ENCODE results near the gene RBM4B.

RBM4B gene

DNA sequence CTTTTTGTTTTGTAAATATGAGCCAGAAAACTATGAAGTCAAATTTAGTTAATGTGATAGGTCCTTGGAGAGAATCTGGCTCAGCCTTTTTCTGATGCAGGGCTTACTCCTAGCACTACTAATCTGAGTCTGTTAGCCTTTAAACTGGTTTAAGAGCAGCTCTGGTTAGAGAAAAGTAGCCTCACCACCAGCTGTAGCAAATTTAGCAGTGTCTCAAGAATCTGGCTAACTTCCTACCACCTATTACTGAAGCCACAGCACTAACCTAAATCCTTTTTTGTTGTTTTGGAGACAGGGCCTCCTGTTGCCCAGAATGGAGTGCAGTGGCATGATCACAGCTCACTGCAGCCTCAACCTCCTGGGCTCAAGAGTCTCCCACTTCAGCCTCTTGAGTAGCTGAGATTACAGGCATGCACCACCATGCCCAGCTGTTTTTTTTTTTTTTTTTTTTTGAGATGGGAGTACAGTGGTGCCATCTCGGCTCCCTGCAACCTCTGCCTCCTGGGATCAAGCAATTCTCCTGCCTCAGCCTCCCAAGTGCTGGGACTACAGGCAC is 13.9 kb downstream of the RBM4B start:
- H3K9me2 ChIP-seq (replicated peaks; ENCODE audit: insufficient read depth, low read length), result no peaks in the 10 kb centered on the region
- H3K36me3 ChIP-seq (replicated peaks; ENCODE audit: insufficient read depth, low read length), result peaks cover 8% of the 10 kb centered on the region; the same call in 1 of the 2 replicates
- H3K27ac ChIP-seq (ENCODE audit: low read length), result no peak overlapping the region
- no peak for DNase-seq
- TF ChIP-seq EZH2 (optimal IDR thresholded peaks at IDR 0.05; ENCODE audit: low read depth, low read length), result no peak
- no peak for TF ChIP-seq EZH2phosphoT487 (IDR thresholded peaks at IDR 0.05; ENCODE audit: low read length)
- TF ChIP-seq, protein P1, sequence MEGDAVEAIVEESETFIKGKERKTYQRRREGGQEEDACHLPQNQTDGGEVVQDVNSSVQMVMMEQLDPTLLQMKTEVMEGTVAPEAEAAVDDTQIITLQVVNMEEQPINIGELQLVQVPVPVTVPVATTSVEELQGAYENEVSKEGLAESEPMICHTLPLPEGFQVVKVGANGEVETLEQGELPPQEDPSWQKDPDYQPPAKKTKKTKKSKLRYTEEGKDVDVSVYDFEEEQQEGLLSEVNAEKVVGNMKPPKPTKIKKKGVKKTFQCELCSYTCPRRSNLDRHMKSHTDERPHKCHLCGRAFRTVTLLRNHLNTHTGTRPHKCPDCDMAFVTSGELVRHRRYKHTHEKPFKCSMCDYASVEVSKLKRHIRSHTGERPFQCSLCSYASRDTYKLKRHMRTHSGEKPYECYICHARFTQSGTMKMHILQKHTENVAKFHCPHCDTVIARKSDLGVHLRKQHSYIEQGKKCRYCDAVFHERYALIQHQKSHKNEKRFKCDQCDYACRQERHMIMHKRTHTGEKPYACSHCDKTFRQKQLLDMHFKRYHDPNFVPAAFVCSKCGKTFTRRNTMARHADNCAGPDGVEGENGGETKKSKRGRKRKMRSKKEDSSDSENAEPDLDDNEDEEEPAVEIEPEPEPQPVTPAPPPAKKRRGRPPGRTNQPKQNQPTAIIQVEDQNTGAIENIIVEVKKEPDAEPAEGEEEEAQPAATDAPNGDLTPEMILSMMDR (IDR thresholded peaks at IDR 0.05; ENCODE audit: low read length), result no peak
- H3K27me3 ChIP-seq (replicated peaks; ENCODE audit: insufficient read depth, low read length), result no peaks in the 10 kb centered on the region
- H3K4me1 ChIP-seq (ENCODE audit: low read length), result no peaks in the 10 kb centered on the region
- peaks cover 61% of the 10 kb centered on the region for H3K79me2 ChIP-seq (ENCODE audit: low read length)
- no peaks in the 10 kb centered on the region for H3F3A ChIP-seq (ENCODE audit: insufficient read depth, low read length)
- H2AFZ ChIP-seq (ENCODE audit: low read length), result no peak overlapping the region
- H3K9ac ChIP-seq (ENCODE audit: low read length), result no peak overlapping the region
- H3K4me3 ChIP-seq (ENCODE audit: low read length), result no peak overlapping the region
- no peak overlapping the region for H3K4me2 ChIP-seq (ENCODE audit: low read depth, low read length)
- H4K20me1 ChIP-seq (ENCODE audit: insufficient read depth, low read length), result no peaks in the 10 kb centered on the region
- H3K9me3 ChIP-seq (replicated peaks; ENCODE audit: insufficient read depth, low read length), result no peaks in the 10 kb centered on the region

DNA sequence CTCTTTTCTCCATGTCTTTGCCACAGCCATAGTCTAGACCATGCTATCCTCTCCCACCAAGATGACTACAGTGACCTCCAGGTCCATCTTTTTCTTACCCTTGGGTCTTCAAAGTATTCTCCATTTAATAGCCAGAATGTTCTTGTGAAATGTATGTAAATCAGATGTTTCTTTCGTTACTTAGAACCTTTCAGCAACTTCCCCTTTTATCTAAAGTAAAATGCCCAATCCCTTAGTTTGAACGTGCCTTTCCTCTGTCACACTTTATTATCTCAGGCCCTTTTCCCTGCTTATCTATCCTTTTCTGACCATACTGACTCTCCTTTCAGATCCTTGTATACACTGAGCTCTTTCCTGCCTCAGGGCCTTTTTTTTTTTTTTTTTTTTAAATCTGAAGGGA is 17.9 kb downstream of the RBM4B start:
- no peak overlapping the region for H3K4me3 ChIP-seq (ENCODE audit: low read length)
- no peak for DNase-seq
- H3F3A ChIP-seq (ENCODE audit: insufficient read depth, low read length), result no peaks in the 10 kb centered on the region; the same call in 1 of the 2 replicates
- H3K9me3 ChIP-seq (replicated peaks; ENCODE audit: insufficient read depth, low read length), result no peaks in the 10 kb centered on the region
- H2AFZ ChIP-seq (ENCODE audit: low read length), result no peak overlapping the region
- peaks cover 54% of the 10 kb centered on the region for H3K79me2 ChIP-seq (ENCODE audit: low read length)
- no peaks in the 10 kb centered on the region for H3K9me2 ChIP-seq (replicated peaks; ENCODE audit: insufficient read depth, low read length)
- H4K20me1 ChIP-seq (ENCODE audit: insufficient read depth, low read length), result no peaks in the 10 kb centered on the region
- TF ChIP-seq EZH2phosphoT487 (IDR thresholded peaks at IDR 0.05; ENCODE audit: low read length), result no peak
- TF ChIP-seq EZH2 (optimal IDR thresholded peaks at IDR 0.05; ENCODE audit: low read depth, low read length), result no peak
- H3K4me1 ChIP-seq (ENCODE audit: low read length), result no peaks in the 10 kb centered on the region
- H3K27ac ChIP-seq (ENCODE audit: low read length), result no peak overlapping the region
- H3K27me3 ChIP-seq (replicated peaks; ENCODE audit: insufficient read depth, low read length), result no peaks in the 10 kb centered on the region
- H3K9ac ChIP-seq (ENCODE audit: low read length), result no peak overlapping the region
- H3K4me2 ChIP-seq (ENCODE audit: low read depth, low read length), result no peak overlapping the region
- no peaks in the 10 kb centered on the region; the same call in 1 of the 2 replicates for H3K36me3 ChIP-seq (replicated peaks; ENCODE audit: insufficient read depth, low read length)

DNA sequence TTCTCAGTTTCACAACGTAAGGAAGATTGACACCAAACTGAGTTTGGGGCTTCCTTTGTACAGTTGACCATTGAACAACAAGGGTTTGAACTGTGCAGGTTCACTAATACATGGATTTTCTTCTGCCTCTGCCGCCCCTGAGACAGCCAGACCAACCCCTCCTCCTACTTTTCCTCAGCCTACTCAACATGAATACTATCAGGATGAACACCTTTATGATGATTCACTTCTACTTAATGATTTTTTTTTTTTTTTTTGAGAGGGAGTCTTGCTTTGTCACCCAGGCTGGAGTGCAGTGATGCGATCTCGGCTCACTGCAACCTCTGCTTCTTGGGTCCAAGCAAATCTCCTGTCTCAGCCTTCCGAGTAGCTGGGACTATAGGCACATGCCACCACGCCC is 24.6 kb downstream of the RBM4B start:
- no peak for DNase-seq
- TF ChIP-seq EZH2 (optimal IDR thresholded peaks at IDR 0.05; ENCODE audit: low read depth, low read length) (no peak), EZH2phosphoT487 (IDR thresholded peaks at IDR 0.05; ENCODE audit: low read length) (no peak)
- TF ChIP-seq, protein P1 (IDR thresholded peaks at IDR 0.05; ENCODE audit: low read length), result no peak
- Histone ChIP-seq H3F3A (ENCODE audit: insufficient read depth, low read length) (peaks cover 3% of the 10 kb centered on the region; the same call in 1 of the 2 replicates), H3K27ac (ENCODE audit: low read length) (no peak overlapping the region), H3K79me2 (ENCODE audit: low read length) (peaks cover 77% of the 10 kb centered on the region), H3K9ac (ENCODE audit: low read length) (no peak overlapping the region), H4K20me1 (ENCODE audit: insufficient read depth, low read length) (no peaks in the 10 kb centered on the region), H3K4me2 (ENCODE audit: low read depth, low read length) (no peak overlapping the region), H3K4me3 (ENCODE audit: low read length) (no peak overlapping the region), H3K27me3 (replicated peaks; ENCODE audit: insufficient read depth, low read length) (no peaks in the 10 kb centered on the region), H3K9me2 (replicated peaks; ENCODE audit: insufficient read depth, low read length) (no peaks in the 10 kb centered on the region), H2AFZ (ENCODE audit: low read length) (no peak overlapping the region), H3K36me3 (replicated peaks; ENCODE audit: insufficient read depth, low read length) (no peaks in the 10 kb centered on the region), H3K9me3 (replicated peaks; ENCODE audit: insufficient read depth, low read length) (no peaks in the 10 kb centered on the region), H3K4me1 (ENCODE audit: low read length) (no peaks in the 10 kb centered on the region)

DNA sequence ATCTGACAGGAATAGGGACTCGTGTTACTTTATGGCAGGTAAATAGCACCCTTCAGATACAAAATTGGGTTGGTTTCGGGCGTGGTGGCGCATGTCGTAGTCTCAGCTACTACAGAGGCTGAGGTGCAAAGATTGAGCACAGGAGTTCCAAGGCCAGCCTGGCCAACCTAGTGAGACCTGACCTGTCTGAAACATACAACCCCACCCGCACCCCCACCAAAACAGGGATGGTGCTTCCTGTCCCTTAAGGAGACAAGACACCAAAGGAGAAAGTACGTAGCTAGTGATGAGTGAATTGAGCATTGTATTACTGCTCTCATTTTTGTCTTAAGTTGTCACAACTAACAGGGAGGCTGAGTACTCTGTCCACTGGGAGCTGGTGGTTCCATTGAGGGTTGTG is 25.0 kb downstream of the RBM4B start:
- H3K79me2 ChIP-seq (ENCODE audit: low read length), result peaks cover 82% of the 10 kb centered on the region
- no peak overlapping the region for H3K4me2 ChIP-seq (ENCODE audit: low read depth, low read length)
- no peak for TF ChIP-seq EZH2phosphoT487 (IDR thresholded peaks at IDR 0.05; ENCODE audit: low read length)
- TF ChIP-seq EZH2 (optimal IDR thresholded peaks at IDR 0.05; ENCODE audit: low read depth, low read length), result no peak
- TF ChIP-seq, protein P1 (IDR thresholded peaks at IDR 0.05; ENCODE audit: low read length), result no peak
- no peaks in the 10 kb centered on the region for H3K4me1 ChIP-seq (ENCODE audit: low read length)
- H3K36me3 ChIP-seq (replicated peaks; ENCODE audit: insufficient read depth, low read length), result no peaks in the 10 kb centered on the region; the same call in 1 of the 2 replicates
- no peak overlapping the region for H3K9ac ChIP-seq (ENCODE audit: low read length)
- no peak for DNase-seq
- H3K27ac ChIP-seq (ENCODE audit: low read length), result no peak overlapping the region
- no peaks in the 10 kb centered on the region for H3K27me3 ChIP-seq (replicated peaks; ENCODE audit: insufficient read depth, low read length)
- H3K9me2 ChIP-seq (replicated peaks; ENCODE audit: insufficient read depth, low read length), result no peaks in the 10 kb centered on the region
- H4K20me1 ChIP-seq (ENCODE audit: insufficient read depth, low read length), result 0 out of 2 replicates have a peak, but pooled peaks cover under 1% of the 10 kb centered on the region
- H3F3A ChIP-seq (ENCODE audit: insufficient read depth, low read length), result peaks cover 3% of the 10 kb centered on the region; the same call in 1 of the 2 replicates
- H3K9me3 ChIP-seq (replicated peaks; ENCODE audit: insufficient read depth, low read length), result no peaks in the 10 kb centered on the region
- H3K4me3 ChIP-seq (ENCODE audit: low read length), result no peak overlapping the region
- H2AFZ ChIP-seq (ENCODE audit: low read length), result no peak overlapping the region
